Activated CD4-positive, alpha-beta T cell treated with anti-CD3 and anti-CD28 coated beads for 48 hours (primary cell): ENCODE results near the gene CYP11A1.

Experiments used
- DNase-seq: peaks from one replicate; pipeline ENCODE4 v3.0.0-alpha.2; 2020

CYP11A1 gene

DNA sequence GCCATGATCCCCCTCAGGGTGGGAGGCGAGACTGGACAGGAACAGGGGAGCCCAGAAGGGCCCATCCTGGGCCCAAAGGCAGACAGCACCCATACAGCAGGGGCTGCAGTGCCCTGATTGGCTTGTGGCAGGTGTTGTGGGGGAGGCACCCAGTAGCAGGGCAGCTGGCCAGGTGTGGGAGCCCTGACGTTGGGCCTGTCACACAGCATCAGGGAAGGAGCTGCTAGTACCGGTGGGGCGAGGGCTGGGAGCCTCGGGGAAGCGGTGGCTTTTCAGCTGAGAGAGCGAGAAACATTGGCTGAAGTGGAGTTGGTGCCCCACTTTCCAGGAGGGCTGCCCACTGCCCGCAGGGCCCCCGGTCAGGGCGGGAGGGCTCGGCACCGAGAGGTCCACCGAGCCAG, 19.7 kb upstream of the CYP11A1 start:
- no peak for DNase-seq

DNA sequence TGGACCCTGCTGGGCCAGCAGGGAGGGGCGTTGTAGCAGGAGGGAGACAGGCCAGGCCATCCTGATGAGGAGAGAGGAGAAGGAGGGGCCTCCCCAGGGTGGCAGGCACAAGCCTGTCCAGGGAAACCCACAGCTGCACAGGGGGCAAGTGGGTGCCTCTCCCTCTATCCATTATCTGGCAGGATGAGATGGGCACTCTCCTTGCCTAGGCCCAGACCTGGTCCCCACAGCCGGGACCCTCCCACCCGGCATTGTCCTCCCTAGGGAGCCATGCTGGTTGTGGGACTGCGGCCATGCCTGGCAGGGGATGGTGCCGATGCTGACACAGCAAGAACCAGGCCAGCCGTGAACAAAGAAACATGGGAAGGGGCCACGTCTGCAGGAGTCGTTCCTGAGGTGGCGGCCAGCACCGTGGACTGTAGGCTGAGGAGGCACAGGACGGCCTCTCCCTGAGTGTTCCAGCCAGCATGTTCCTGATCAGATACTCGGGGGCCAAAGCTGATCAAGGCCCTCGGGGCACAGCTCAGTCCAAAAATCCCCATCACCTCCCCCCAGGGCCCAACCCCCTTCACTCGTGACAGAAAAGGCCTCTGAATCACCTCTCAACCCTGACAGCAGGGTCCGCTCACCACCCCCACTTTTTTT, 19.2 kb upstream of the CYP11A1 start:
- no peak for DNase-seq

DNA sequence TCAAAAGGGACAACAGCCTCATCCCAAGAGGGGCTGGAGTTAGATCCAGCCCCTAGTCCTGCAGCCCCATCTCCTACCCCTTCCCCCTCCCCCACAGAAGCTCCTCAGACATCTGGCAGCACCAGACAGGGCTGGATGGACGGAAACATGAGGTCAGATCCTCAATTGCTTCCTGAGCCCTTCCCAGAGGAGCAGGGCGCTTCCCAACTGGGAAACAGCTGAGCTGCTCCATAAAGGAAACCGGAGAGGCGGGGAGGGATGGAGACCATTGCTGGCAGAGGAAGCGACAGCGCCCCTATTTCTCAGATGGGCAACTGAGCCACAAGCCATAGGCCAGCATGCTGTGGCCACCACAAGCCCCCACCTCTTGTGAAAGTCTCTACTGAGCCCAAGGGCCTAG, 18.3 kb upstream of the CYP11A1 start:
- DNase-seq: no peak

DNA sequence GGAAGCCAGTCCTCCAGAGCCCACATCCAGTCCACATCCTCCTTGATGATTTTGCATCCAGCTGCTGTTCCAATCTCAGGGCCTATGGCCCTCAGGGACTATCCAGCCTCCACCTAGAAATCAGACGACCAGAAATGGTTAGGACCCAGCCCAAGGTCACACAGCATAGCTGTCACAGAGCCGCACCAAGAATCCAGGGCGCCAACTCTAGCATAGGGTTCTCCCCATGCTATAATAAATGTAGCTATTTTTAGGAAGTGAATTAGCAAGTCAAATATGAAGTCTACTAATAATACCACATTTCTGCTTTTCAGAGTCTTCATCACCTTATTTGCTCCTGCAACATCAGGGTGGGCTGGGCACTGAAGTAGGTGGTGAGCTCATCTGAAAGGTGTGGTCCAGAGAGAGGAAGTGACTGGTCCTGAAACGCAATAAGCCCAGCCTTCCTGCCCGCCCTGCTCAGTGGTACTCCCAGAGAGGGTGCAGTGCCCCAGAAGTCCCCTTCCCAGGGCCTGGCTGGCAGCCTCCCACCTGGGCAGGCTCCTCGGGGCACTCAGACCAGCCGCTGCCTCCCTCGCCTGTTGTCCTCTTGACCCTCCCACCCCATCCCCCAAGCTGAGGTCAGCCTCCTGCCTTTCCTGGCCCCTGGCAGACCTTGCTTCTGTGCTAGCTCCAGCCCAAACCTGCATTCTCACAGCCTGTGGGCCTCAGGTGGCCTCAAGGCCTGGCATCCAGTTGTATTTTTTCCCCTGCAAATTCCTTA, 17.6 kb upstream of the CYP11A1 start:
- peak; percentile 78 for DNase-seq

DNA sequence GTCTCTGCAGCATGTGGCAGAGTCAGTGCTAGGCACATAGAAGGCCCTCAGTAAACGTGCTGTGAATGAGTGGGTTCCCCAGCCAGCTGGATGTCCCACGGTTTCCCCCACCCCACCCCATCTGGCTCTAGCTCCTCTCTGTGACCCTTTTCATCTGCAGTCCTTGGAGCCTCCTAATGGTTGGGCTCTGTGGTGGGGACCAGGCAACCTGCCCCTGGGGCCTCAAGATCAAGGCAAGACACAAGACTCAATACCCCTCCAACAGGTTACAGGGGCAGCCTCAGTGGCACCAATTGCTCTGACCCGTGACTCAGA, 17.1 kb upstream of the CYP11A1 start:
- DNase-seq: no peak

DNA sequence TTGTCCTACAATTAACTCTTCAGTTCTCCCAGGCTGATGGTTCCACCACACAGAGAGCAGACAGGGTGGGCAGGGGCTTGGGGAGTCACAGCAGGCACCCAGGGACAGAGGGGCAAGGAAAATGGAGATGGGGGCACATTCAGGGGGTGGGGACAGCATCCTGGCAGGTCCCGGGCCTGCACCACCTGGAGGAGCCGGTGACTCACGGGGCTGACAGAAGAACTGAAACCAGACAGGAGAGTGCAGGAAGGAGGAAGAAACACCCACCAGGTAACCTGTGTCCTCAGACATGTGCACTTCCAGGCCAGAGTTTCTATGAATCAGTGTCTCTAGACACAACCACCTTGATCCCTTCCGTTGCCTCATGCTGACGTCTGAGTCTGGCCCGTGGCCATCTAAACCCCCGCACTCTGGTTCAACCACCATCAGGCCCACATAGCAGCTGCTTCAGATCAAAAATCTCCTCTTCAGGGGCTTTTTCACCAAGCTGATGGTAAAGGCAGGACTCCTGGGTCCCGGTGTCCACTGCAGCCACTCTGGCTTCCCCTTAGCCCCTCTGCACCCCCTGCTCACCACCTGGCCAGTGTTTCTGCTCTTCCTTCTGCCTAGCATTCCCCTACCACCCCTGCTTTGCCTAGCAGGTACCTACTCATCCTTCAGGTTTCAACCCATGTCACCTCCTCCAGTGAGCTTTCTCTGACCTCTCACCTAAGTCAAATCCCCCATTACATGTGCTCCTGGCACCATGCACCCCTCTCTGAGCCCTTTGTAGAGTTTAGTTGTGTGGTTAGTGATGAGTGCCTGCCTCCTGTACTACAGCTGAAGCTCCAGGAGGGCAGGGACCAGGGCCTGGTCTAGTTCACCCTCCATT, 16.5 kb upstream of the CYP11A1 start:
- DNase-seq: peak; percentile 88

DNA sequence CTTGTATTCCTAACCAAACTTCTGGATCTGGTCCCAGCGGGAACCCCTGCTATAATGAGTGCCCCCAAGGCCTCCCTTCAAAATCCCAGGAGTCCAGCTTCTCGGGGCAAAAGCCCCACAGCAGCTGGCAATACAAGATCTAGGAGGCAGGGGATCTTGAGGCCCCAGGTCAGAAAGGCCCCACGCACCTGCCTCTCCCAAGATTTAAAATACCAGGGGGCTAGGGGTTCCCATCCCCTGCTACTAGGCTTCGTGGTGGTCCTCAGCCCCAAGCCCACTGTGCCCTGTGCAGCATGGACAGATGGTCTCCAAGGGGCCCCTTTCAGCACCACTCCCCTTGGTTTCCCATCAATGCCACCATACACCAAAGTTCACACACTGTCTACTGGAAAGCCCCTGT, 15.8 kb upstream of the CYP11A1 start:
- no peak for DNase-seq

DNA sequence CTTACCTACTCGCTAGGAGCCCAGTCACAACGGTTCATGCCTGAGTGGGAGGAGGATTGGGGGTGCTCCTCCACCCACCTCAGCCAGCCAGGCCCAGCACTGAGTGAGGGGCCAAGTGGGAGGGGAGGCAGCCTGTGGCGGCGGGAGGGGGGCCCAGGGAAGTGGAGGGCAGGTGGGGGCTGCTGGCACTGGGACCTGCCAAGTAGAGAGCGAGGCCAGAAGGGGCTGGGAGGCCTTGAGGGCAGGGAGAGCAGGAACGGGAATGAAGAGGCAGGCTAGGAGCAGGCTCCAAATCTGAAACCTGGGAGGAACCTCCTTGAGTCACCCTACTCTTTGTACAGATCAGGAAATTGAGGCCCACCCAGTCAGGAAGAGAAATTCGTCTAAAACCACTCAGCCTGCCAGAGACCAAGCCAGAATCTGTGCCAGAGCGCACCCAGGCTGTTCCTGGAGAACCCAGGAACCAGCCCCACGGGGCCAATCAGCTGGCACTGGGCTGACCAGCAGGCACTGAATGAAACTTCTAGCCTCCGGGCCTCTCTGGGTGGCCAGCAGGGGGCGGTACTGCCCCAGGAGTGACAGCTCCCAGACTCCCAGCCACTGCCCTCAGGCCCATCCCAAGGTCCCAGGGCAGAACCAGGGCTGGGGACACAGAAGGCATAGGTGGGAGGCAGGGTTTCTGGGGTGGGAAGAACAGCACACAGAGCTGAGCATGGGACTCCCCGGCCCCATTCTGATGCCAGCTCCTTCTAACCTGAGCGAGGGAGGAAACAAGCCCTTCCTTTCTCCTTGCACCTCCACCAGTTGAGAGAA, 14.8 kb upstream of the CYP11A1 start:
- DNase-seq: peak; percentile 85

DNA sequence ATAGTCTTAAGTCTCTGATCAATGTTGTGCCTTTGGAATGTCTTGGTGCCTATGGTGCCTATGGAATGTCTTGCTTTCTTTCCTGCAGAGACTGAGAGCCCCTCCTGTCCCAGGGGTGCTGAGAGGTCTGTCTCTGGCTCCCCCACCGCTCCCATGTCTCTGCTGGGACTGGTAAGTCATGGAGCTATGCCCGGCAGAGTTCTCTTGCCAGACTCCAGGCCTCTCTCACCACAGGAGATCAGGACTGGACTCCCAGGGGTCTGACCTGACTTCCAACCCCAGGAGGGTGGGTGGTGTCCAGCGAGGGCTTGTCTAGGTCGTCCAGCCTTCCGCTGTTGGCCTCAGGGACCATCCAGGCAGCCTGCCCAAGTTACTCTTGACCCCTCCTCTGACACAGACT, 14.0 kb upstream of the CYP11A1 start:
- no peak for DNase-seq

DNA sequence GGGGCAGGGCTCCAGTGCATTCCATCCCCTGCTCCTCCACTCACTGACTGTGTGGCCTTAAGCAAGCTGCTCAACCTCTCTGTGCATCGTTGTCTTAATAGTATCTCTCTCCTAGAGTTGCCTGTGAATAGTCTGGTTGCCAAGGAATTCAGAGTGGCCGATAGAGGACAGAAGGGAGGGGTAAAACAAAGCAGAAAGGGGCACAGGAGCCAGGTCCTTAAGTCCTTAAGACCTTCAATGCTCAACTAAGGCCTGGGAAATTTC, 13.7 kb upstream of the CYP11A1 start:
- no peak for DNase-seq

DNA sequence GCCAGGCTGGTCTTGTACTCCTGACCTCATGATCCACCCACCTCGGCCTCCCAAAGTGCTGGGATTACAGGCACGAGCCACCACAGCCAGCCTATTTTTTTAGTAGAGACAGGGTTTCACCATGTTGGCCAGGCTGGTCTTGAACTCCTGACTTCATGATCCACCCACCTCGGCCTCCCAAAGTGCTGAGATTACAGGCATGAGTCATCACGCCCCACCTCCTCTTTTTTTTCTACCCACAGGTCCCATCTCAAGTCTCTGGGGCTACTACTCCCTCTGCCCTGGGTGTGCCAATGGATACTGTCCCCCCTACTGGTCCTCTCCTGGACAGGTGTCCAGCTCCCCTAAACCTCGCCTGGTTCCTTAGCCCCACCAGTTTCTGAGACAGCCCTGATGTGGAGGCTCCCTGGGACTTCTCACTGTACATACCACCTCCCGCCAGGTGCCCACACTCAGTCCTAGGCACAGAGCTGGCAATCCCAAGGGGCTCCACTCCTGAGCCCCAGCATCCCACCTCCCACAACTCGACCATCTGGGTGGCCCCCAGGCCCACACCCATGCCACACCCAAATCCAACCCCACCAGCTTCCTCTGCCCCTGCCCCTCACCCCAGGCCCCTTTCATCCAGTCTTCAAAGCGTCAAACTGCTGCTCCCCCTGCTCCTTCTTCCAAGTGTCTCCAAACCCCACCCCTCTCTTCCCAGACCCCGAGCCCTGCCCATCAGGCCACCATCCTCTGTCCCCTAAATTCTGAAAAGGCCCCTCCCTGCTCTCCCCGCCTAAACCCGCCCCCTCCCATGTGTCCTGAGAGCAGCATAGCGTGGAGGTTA, 13.1 kb upstream of the CYP11A1 start:
- no peak for DNase-seq

DNA sequence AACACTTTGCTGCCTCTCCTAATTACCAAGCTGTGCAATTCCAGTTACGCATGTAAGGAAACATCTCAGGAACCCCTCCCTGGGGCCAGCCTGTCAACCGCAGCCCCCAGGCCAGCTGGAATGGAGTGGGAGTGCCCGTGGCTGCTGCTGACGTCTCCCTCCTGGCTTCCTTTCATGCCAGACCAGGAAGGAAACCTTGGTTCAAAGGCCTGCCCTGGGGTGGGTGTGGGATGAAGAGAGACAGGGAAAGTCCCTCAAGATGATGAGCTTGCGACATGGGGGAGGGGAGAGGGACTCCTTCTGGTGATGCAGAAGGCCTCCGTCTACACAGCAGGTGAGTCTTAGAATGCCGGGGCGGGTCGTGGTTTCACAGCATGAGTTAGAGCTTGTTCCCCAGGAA, 11.4 kb upstream of the CYP11A1 start:
- DNase-seq: peak; percentile 86

DNA sequence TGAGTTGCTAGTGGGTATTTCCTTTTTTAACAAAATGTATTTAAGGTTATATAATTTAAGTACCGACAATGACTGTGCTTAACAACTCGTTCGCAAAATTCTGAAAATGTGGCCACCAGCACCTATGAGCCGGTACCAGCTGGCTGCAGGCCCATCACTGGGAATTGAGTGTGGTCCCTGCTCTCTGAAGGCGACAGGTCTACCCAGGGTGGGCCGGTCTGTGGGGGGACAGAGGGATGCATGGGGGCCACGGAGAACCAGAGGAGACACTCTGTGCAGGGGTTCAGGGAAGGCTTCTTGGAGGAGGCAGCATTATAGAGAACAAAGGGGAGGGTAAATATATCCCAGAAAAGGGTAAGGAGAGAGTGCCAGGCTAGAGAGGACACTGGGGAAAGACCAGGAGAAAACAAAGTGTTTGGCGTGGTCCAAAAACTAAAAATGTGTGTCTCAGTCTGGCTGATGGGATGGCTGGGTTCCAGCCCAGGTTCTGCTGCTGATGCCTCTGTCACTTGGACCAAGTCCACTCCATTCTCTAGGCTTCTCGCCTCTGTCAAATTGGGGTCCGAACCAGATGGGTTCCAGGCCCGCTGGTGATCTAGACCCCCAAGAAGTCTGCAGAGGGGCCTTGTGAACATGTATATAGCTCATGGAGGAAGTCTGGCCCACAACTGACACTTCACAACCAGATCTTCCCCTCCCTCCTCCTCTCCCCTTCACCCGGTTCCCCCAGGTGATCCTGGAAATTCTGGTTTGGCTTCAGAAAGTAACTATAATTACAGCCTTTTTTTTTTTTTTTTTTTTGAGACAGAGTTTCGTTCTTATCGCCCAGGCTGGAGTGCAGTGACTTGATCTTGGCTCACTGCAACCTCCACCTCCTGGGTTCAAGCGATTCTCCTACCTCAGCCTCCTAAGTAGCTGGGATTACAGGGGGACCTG, 10.7 kb upstream of the CYP11A1 start:
- no peak for DNase-seq

DNA sequence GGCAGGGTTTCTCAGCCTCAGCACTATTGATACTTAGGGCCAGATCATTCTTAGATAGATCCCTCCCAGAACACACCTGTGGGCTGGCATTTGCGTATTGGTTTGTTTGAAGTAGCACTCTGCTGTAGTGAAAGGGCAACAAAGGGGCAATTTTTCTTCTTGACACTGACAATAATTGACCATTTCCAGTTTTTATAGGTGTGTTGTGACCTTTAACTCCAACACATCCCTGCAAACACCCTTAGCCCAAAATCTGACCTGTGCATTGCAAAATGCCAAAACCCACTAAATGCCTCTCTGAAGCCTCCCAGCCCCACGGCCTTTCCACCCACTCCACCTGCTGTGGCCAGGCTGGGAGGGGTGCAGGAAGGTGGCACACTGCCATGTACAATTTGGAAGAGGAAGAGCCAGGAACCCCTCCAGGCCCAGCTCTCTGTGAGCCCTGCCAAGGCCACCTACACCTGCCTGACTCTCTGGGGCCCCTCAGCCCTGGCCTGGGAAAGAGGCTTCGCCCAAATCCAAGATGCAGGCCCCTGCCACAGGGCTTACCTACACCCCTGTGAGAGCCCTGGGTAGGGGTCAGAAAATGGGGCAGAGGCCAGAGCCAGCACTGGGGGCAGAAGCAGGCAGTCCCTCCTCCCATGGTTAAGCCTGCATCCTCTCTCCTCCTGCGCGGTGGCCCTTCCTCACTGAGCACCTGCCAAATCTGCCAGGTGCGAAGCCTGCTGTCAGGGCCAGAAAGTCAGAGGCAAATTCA, 9.6 kb upstream of the CYP11A1 start:
- no peak for DNase-seq

DNA sequence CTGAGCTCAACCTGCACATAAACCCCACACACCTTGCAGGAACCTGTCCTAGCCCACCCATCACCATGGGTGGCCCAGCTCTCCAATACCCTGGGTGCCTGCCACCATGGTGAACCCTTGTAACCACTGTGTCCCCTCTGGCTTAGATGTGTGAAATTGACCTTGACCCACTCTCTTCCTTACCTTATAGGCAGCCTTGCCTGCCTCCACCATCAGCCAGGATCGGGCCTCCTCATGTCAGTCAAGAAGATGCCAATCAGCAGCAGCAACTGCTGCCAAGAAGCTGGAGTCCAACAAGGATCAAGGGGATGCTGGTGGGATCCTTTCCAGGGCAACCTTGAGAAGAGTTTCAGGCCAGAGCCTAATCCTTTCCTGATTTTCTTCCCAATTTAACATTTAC, 8.8 kb upstream of the CYP11A1 start:
- no peak for DNase-seq

DNA sequence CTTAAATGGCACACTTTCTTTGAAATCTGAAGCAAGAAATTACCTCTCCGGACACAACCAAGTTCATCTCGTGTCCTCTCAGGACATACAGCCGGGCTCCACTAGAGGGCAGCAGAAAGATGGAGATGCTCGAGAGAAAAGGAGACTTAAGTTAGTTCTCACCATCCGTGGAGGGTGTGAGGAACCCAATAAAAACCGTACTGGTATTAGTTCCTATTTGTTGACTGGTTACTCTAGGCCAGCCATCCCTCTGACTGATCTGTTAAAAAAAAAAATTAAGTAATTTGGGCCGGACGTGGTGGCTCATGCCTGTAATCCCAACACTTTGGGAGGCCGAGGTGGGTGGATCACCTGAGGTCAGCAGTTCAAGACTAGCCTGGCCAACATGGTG, 7.9 kb upstream of the CYP11A1 start:
- peak; percentile 93 for DNase-seq

DNA sequence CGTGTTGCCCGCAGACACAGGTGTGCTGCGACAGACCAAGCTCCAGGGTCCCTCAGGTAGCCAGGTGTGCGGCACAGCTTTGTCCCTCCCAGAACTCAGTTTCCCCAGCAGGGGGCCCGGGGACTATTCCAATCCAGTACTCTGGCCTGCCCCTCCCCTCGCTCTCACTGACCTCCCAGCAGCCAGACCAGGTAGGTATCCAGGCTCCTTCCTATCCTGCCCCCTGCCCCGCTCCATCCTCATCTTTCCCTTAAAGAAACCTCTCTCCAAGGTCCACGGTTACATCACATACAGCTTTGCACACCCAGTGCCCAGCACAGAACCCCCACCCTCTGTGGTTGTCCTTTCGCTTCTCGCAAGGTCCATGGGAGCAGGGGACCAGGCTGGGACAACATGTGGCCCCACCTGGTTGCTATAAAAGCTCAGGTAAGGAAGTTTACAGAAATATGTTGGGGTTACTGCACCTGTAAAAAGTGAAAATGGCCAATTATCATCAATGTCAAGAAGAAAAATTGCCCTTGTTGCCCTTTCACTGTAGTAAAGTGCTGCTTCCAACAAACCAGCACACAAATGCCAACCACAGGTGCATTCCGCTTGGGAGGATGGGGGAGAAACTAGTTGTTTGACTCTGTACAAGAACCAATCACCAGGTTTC, 7.3 kb upstream of the CYP11A1 start:
- no peak for DNase-seq

DNA sequence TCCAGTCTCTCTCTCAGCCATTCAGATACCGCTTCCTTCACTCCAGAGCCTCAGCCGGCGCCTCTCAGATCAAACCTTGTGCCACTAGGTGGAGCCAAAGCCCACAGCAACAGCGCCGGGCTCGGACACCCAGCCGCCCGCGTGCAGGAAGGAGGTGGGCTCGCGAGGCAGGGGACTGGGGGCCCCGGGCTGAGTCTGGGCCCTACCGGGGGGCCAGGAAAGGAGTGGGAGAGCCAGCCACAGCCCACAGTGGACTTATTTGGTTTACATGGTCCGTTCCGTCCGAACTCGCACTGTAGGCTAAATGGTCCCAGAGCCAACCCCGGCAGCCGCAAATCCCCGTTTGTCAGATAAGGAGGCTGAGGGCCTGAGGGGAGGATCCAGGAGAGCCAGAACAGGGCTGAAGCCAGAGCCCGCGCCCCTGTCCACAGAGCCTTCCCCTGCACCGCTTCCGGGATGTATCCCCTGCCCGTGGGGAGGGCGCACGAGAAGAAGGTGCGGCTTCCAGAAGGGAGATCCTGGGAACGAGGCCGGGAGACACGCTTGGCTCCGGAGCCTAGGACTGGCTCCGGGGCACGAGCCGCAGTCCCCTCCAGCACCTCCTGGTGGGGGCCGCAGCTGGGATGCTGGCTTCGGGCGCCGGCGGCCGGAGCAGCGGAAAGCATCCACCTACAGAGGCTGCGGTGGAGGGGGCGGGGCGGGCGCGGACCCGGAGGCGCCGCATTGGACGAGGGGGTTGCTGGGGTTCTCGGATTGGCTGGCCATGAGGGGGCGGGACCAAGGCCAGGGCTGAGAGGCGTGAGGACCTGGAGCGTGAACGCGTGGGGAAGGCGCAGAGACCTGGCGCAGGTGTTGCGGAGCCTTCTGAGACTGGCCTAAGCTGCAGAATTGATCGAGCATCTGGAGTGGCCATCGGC, 6.5 kb upstream of the CYP11A1 start:
- peak; percentile 97 for DNase-seq
